Amygdala (tissue), 56 donors: ENCODE measurements around the gene TUFT1.
"Not testable (repeated sequence)": the region's sequence is repeated elsewhere in the genome, so short reads cannot be mapped to it uniquely, and the experiment has no call there.

Experiments
- DNase-seq, 56 donors: peaks; one replicate each; lab custom pipeline; 2025; lab: John Stamatoyannopoulos, UW

The TUFT1 gene

GRCh38 chr1:151577173-151577572, 37.1 kb downstream of the TUFT1 start:
- DNase-seq: no peak

- DNase-seq: no peak
These were observed 38.8 kb downstream of the TUFT1 start for GRCh38 chr1:151578941-151579340.

GRCh38 chr1:151579436-151580225, 39.5 kb downstream of the TUFT1 start:
- DNase-seq: no peak

DNA sequence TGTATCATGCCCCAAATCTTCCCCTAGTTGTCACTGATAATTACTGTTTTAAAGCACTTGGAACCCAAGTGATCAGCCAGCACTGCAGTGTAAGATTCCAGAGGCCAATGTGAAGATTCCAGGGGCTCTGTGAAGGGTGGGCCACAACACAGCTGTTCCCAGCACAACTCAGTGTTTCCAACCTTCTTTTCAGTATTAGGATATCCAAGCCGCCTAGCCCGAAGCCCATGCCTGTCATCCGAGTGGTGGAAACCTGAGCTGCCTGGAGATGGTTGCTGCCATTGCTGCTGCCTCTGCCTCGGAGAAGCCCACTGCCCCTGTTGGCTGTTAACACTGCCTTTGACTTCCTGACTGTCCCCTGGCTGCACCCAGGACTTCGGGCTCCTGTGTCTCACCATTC, 41.3 kb downstream of the TUFT1 start:
- DNase-seq: no peak

DNA sequence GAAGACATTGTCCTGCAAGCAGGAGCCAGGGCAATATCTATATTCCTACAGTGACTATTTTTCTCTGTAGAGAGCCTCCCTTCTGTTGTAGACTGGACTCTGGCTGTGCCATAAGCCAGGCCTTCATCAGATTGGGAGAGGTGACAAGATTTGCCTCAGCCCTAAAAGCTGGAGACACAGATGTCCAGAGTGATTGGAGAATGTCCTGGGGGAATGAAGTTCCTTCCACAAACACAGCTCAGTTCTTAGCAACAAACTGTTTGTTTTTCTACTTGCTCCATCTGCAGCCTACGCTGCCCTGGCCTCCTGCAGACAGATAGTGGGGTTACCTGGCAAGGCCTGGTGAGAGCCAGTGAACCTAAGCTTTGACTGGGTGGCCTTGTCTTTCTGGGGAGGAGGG, 41.8 kb downstream of the TUFT1 start:
- no peak for DNase-seq

GRCh38 chr1:151583796-151584195, 43.7 kb downstream of the TUFT1 start:
- DNase-seq: no peak

- DNase-seq: no peak
These were observed 44.2 kb downstream of the TUFT1 start for GRCh38 chr1:151584278-151584677.

DNA sequence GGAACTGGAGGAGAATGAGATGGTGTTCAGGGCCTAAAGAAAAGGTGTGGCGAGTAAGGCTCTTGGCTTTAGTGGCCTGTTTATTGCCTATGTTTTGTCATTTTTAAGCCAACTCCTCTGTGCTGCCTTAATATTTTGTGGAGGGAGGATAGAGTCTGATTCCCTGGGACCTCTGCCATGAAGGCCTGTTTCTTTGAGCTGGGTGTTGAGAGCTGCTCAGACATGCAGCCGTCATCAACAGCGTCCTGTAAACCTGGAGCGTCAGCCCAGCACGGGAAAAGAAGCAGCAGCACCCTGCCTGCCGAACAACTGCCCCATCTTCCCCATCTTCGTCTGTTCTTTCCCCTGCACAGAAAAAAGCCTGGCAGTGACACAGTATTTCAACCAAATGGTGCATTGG, 44.7 kb downstream of the TUFT1 start:
- no peak for DNase-seq

- no peak for DNase-seq
These were observed 45.5 kb downstream of the TUFT1 start for GRCh38 chr1:151585622-151586021.

GRCh38 chr1:151590961-151591360, 50.9 kb downstream of the TUFT1 start:
- no peak for DNase-seq

DNA sequence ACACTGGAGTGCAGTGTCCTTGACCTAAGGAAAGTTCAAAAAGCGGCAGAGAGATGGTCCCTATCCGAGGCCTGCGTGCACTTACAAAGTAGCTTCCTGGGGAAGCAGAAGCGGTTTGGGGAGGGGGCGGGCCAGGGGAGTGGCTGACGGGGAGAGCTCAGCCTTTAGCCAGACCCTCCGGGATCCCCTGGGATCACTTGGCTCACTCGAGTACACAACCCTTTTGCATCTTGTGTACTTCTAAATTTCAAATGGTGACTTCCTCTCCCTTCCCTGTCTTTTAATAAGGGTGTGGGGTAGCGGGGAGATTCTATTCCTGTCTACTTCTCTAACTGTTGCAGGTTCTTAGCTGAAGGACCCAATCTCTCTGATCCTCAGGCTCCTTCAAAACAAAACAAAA, 53.6 kb downstream of the TUFT1 start:
- no peak for DNase-seq

DNA sequence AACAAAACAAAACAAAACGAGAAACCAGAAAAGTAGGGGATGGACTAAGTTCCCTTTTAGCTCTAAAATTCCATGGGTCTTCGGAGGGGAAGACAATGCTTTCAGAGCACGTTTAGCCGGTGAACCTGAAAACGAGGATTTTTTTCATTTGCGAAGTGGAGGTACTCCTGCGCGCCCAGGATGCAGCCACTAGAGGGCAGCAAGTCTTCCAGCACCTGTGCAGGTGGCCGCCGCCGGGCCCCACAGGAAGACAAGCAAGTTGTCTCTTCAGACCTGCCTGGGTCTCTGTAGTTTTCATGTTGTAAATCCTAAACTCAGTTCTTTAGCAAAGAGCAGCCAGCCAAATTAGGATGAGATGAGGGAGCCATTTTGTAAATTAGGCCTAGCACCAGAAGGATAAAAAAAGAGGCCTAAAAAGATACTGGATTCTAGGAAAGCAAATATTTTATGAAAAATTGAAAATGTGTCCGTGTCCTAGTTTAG, 54.1 kb downstream of the TUFT1 start:
- DNase-seq: peak in 38 of 56 donors; percentile 2 to 77 (median 24)

- DNase-seq: no peak
These were observed 56.3 kb downstream of the TUFT1 start for GRCh38 chr1:151596166-151596953.

DNA sequence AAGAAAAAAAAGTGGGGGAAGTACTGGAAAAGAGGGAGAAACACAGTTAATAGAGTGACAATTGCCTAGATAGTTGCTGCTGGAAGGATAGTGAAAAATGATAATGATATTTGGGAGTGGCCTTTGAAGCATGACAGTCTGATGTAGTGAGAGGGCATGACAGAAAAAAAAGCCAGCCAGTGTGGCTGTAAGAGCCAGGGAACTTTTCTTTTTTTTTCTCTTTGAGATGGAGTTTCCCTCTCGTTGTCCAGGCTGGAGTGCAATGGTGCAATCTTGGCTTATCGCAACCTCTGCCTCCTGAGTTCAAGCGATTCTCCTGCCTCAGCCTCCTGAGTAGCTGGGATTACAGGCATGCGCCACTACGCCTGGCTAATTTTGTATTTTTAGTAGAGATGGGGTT, 62.4 kb downstream of the TUFT1 start:
- DNase-seq: not testable (repeated sequence)

DNA sequence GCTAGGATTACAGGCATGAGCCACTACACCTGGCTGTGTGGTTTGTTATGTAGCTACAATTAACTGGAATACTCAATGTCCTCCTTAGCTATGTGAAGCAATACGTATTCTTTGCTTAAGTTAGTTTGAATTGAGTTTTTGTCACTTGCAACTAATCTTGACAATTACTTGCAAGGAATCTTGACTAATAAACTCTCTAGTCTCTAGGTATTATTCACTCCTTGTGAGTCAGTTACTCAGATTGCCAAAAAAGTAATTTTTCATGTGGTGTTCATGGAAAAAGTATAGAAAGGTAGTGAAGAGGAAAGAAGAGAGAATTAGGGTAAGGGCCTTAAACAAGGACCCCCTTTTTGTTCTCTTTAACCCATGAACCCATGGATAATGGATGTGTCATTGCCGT, 64.2 kb downstream of the TUFT1 start:
- no peak for DNase-seq

- DNase-seq: no peak
These were observed 66.3 kb downstream of the TUFT1 start for GRCh38 chr1:151606384-151606783.

- no peak for DNase-seq
These were observed 66.7 kb downstream of the TUFT1 start for GRCh38 chr1:151606857-151607256.

- no peak for DNase-seq
These were observed 70.0 kb downstream of the TUFT1 start for GRCh38 chr1:151610142-151610541.

- DNase-seq: peak in 2 of 56 donors; percentile 1 to 15
These were observed 71.2 kb downstream of the TUFT1 start for GRCh38 chr1:151611288-151611790.

DNA sequence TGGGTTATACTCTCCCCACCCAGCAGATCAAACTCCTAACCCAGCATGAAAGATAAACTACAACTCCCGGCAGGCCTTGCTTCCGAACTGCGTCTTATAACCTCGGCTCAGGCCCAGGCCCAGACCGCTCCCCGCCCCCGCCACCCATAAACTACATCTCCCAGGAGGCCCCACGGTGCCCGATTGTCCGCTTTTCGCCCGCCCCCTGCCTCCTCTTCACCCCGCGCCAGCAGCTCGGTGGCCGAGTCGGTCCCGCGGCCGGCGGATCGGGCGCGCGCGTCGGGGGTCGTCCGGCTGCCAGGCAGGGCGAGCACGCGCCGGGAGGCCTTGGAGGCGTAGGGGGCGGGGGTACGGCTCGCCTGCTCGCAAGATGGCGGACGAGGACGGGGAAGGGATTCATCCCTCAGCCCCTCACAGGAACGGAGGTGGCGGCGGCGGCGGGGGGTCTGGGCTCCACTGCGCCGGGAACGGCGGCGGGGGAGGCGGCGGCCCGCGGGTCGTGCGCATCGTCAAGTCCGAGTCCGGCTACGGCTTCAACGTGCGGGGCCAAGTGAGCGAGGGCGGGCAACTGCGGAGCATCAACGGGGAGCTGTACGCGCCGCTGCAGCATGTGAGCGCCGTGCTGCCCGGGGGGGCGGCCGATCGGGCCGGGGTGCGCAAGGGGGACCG, 71.9 kb downstream of the TUFT1 start, which contains the start of gene SNX27:
TSS of gene SNX27 (plus strand) at position 219 of the 669 bp plus-strand sequence. CDS start at position 371, 152 bp downstream.
- DNase-seq: peak; percentile 60 to 96 (median 88)
